WTC11 (cell line): ENCODE data around the gene NEDD4L.

Experiments used
- ELF4 ChIP-seq: sonication (generic); formaldehyde crosslinking; IDR thresholded peaks from 2 replicates; pipeline ENCODE4 v1.8.1; 2022; ENCODE audit warnings: low read depth, mild to moderate bottlenecking, moderate library complexity, missing genetic modification reagents
- SMAD4 ChIP-seq: sonication (generic); formaldehyde crosslinking; IDR thresholded peaks from 2 replicates; pipeline ENCODE4 v1.8.0; 2022; ENCODE audit warnings: mild to moderate bottlenecking, missing genetic modification reagents
- ZNF423 ChIP-seq: fragments of 250-450 bp; sonication (Bioruptor Pico); IDR thresholded peaks from 2 replicates; pipeline ENCODE4 v2.1.2; 2022; ENCODE audit warnings: mild to moderate bottlenecking, moderate library complexity
- TF ChIP-seq, protein P1 (sequence below): fragments of 200-600 bp; IDR thresholded peaks from 2 replicates; pipeline ENCODE4 v1.8.0; 2022; ENCODE audit warnings: antibody characterized with exemption
- TF ChIP-seq, protein P2 (sequence below): sonication (generic); formaldehyde crosslinking; IDR thresholded peaks from 2 replicates; pipeline ENCODE4 v1.8.0; 2022; ENCODE audit warnings: mild to moderate bottlenecking, missing genetic modification reagents
- TF ChIP-seq, protein P3 (sequence below): sonication (generic); formaldehyde crosslinking; conservative IDR thresholded peaks from 2 replicates; pipeline ENCODE4 v1.8.1; 2023; ENCODE audit warnings: mild to moderate bottlenecking, low read depth, missing genetic modification reagents, moderate library complexity
- TF ChIP-seq, protein P4 (sequence below): sonication (generic); formaldehyde crosslinking; IDR thresholded peaks from 2 replicates; pipeline ENCODE4 v1.8.1; 2022; ENCODE audit warnings: mild to moderate bottlenecking, missing genetic modification reagents, moderate library complexity, borderline replicate concordance

DNA sequence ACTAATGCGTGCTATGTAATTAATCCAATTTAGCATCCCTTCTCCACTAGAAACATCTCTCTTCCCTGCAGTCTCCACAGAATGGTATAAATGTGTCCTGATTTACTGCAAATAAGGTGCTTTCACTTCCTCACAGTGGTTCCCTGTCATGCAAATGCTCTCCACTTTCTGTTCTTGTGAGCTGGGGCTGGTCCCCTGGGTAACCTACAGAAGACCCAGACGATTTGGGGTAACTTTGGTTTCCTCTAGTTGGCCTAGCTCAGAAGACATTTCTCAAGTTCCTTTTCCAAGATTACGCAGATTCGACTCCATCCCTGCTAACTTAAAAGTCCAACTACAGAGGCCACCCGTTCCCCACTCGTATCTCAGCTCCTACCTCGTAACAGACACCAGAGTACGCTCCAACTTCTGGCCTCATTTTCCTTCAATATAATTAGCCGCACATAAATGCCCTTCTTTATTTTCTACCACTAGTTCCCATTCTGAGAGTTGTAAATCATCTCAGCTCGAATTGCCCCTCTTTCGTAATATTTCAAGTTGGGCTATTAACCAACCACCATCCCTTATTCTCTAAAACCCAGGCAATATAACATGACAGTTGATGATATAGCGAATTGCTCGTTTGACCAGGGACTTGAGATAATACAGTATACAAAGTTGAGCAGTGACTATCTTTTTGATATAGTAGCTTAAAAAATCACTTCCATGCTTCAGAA lies 28.8 kb upstream of the NEDD4L start:
- TF ChIP-seq, protein P1, sequence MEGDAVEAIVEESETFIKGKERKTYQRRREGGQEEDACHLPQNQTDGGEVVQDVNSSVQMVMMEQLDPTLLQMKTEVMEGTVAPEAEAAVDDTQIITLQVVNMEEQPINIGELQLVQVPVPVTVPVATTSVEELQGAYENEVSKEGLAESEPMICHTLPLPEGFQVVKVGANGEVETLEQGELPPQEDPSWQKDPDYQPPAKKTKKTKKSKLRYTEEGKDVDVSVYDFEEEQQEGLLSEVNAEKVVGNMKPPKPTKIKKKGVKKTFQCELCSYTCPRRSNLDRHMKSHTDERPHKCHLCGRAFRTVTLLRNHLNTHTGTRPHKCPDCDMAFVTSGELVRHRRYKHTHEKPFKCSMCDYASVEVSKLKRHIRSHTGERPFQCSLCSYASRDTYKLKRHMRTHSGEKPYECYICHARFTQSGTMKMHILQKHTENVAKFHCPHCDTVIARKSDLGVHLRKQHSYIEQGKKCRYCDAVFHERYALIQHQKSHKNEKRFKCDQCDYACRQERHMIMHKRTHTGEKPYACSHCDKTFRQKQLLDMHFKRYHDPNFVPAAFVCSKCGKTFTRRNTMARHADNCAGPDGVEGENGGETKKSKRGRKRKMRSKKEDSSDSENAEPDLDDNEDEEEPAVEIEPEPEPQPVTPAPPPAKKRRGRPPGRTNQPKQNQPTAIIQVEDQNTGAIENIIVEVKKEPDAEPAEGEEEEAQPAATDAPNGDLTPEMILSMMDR, result no peak
- TF ChIP-seq ZNF423 (CRISPR knock-in tag) (no peak), ELF4 (CRISPR knock-in tag) (no peak), SMAD4 (no peak)
- TF ChIP-seq, protein P2, sequence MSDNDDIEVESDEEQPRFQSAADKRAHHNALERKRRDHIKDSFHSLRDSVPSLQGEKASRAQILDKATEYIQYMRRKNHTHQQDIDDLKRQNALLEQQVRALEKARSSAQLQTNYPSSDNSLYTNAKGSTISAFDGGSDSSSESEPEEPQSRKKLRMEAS (CRISPR knock-in tag), result no peak
- TF ChIP-seq, protein P3, sequence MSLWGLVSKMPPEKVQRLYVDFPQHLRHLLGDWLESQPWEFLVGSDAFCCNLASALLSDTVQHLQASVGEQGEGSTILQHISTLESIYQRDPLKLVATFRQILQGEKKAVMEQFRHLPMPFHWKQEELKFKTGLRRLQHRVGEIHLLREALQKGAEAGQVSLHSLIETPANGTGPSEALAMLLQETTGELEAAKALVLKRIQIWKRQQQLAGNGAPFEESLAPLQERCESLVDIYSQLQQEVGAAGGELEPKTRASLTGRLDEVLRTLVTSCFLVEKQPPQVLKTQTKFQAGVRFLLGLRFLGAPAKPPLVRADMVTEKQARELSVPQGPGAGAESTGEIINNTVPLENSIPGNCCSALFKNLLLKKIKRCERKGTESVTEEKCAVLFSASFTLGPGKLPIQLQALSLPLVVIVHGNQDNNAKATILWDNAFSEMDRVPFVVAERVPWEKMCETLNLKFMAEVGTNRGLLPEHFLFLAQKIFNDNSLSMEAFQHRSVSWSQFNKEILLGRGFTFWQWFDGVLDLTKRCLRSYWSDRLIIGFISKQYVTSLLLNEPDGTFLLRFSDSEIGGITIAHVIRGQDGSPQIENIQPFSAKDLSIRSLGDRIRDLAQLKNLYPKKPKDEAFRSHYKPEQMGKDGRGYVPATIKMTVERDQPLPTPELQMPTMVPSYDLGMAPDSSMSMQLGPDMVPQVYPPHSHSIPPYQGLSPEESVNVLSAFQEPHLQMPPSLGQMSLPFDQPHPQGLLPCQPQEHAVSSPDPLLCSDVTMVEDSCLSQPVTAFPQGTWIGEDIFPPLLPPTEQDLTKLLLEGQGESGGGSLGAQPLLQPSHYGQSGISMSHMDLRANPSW (CRISPR knock-in tag), result no peak
- TF ChIP-seq, protein P4, sequence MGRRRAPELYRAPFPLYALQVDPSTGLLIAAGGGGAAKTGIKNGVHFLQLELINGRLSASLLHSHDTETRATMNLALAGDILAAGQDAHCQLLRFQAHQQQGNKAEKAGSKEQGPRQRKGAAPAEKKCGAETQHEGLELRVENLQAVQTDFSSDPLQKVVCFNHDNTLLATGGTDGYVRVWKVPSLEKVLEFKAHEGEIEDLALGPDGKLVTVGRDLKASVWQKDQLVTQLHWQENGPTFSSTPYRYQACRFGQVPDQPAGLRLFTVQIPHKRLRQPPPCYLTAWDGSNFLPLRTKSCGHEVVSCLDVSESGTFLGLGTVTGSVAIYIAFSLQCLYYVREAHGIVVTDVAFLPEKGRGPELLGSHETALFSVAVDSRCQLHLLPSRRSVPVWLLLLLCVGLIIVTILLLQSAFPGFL (CRISPR knock-in tag), result no peak
